Esophagus muscularis mucosa (tissue), 4 donors: ENCODE data around the gene PLAAT4. TPM values are rescaled to one million over a fixed set of nuclear protein-coding genes. Genes with fewer than 3 reads are reported as not detected.

Experiments used
- DNase-seq: peaks from one replicate; pipeline ENCODE4 v3.0.0-alpha.2; 2017; ENCODE audit errors: extremely low spot score
- H3K27ac ChIP-seq, 4 donors: fragments of 200-600 bp; sonication (generic); replicated peaks in 1 of 4; 1 replicate in 3 of 4; 2 replicates in 1 of 4; pipeline ENCODE4 v1.5.1; 2016 to 2019; ENCODE audit warnings: mild to moderate bottlenecking in 1 of 4
- H3K27me3 ChIP-seq, 4 donors: fragments of 200-600 bp; sonication (generic); one replicate each; pipeline versions ENCODE4 v1.5.1 to v1.6.0; 2016 to 2019
- H3K36me3 ChIP-seq, 4 donors: fragments of 200-600 bp; sonication (generic); one replicate each; pipeline ENCODE4 v1.5.1; 2016 to 2019
- H3K4me1 ChIP-seq, 4 donors: fragments of 200-600 bp; sonication (generic); one replicate each; pipeline ENCODE4 v1.5.1; 2016 to 2019
- H3K4me3 ChIP-seq, 4 donors: fragments of 200-600 bp; sonication (generic); 1 replicate in 2 of 4; 2 replicates in 2 of 4; pipeline ENCODE4 v1.5.1; 2016 to 2019; ENCODE audit warnings: mild to moderate bottlenecking in 4 of 4, moderate library complexity in 1 of 4
- H3K9me3 ChIP-seq, 4 donors: fragments of 200-600 bp; sonication (generic); 1 replicate in 3 of 4; 2 replicates in 1 of 4; pipeline ENCODE4 v1.5.1; 2016 to 2019
- EP300 ChIP-seq: sonication (generic); formaldehyde crosslinking; IDR thresholded peaks from one replicate; pipeline ENCODE4 v1.6.1; 2017; ENCODE audit warnings: antibody characterized with exemption
- POLR2A ChIP-seq: fragments of 450-650 bp; IDR thresholded peaks from one replicate; pipeline ENCODE4 v1.6.1; 2017; ENCODE audit warnings: antibody characterized with exemption, moderate library complexity, mild to moderate bottlenecking, low read depth
- POLR2AphosphoS5 ChIP-seq, 2 donors: sonication (generic); formaldehyde crosslinking; IDR thresholded peaks; one replicate each; pipeline ENCODE4 v1.6.1; 2017; ENCODE audit warnings: antibody characterized with exemption in 2 of 2
- WGBS: methylation state at CpG from one replicate; pipeline ENCODE4 v1.1.5; 2018; 5-methylcytosine and 5-hydroxymethylcytosine counted together
- intact Hi-C: fragments of 100-400 bp; cut with DNase I; formaldehyde crosslinking; loops from one replicate; pipeline ENCODE4 v1.15.1; 2023
- total RNA-seq, 4 donors: library from RNA; depleted of rRNA; stranded (reverse); fragments of >200 nt; gene quantifications; one replicate each; pipeline versions ENCODE4 v1.1.0 to v1.2.1, GENCODE V29; 2016
- TF ChIP-seq, protein P1 (sequence below), 3 experiments: fragments of 200-600 bp in 2 of 3; fragments of 450-650 bp in 1 of 3; sonication (generic) in 2 of 3; IDR thresholded peaks; one replicate each; pipeline ENCODE4 v1.5.1; 2017 to 2019; ENCODE audit warnings: antibody characterized with exemption in 3 of 3, mild to moderate bottlenecking in 2 of 3, moderate library complexity in 1 of 3

Gene PLAAT4, protein sequence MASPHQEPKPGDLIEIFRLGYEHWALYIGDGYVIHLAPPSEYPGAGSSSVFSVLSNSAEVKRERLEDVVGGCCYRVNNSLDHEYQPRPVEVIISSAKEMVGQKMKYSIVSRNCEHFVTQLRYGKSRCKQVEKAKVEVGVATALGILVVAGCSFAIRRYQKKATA
- total RNA-seq: 10 to 100 TPM in 3 of 4 donors, 1 to 10 TPM in 1; 9.1 to 28.0 (median 20.1) TPM

DNA sequence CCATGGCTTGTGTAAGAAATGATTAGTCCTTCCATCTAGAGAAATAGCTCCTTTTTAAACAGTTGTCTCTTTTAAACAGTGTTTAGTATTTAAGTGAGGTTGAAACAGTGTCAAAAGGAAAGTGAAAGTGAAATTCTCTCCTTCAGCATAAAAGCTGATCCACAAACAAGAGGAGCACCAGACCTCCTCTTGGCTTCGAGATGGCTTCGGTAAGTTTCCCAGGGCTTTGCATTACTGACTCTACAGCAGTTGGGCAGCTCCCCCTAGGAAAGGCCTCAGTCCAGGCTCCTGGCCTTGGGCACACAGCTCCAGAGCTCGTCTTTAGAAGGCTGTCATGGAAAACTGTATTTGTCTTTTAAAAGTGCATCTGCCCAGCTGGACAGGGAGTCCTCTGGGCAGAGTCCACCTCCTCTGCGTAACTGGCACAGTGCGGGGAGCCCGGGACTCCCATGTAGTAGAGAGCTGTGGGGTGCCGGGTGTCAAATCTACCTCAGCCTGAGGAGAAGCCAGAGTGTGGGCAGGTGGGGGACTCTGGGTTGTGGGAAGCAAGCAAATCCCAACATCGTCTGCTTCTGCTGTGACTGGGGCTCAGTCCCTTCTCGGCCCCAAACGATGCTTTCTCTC, at the start of gene PLAAT4:
Gene PLAAT4 (plus strand): TSS at position 140 of the 624 bp plus-strand sequence. CDS start 61 bp downstream, at position 201.
- H3K4me1 ChIP-seq: peaks cover 30 to 42% (median 31%) of the 10 kb centered on the region in 4 donors

DNA sequence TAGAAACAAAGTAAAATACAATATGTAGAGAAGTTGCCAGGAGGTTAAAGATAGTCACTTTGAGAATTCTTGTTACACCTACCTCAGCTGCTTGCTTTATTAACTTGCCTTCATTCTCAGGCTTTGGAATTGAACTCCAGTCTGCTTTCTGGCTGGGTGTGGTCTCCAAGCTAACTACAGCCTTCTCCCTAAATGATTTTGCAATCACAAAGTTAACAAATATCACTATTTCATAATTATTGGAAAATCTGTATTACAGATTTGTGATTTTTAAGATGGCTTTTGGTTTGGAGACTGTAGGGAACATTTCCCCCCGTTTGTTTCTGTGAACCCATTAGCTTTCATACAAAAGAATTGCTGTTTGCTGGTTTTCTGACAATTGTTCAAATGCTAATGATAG, 47.8 kb upstream of the PLAAT4 start:
- Histone ChIP-seq H3K4me1 (peaks cover 8 to 39% (median 32%) of the 10 kb centered on the region in 4 donors), H3K27me3 (no peaks in the 10 kb centered on the region), H3K27ac (peak overlapping the region in 3 of 4 donors; percentile 86 to 90 (median 88)), H3K36me3 (no peaks in the 10 kb centered on the region), H3K9me3 (peaks cover 0 to 17% (median 12%) of the 10 kb centered on the region in 4 donors), H3K4me3 (no peak overlapping the region)
- no peak for DNase-seq
- intact Hi-C loops: no loop called here
- TF ChIP-seq POLR2AphosphoS5 (IDR thresholded peaks at IDR 0.05) (no peak), EP300 (no peak)
- TF ChIP-seq, protein P1, sequence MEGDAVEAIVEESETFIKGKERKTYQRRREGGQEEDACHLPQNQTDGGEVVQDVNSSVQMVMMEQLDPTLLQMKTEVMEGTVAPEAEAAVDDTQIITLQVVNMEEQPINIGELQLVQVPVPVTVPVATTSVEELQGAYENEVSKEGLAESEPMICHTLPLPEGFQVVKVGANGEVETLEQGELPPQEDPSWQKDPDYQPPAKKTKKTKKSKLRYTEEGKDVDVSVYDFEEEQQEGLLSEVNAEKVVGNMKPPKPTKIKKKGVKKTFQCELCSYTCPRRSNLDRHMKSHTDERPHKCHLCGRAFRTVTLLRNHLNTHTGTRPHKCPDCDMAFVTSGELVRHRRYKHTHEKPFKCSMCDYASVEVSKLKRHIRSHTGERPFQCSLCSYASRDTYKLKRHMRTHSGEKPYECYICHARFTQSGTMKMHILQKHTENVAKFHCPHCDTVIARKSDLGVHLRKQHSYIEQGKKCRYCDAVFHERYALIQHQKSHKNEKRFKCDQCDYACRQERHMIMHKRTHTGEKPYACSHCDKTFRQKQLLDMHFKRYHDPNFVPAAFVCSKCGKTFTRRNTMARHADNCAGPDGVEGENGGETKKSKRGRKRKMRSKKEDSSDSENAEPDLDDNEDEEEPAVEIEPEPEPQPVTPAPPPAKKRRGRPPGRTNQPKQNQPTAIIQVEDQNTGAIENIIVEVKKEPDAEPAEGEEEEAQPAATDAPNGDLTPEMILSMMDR (IDR thresholded peaks at IDR 0.05): no peak
- 65% methylated on average over 1 of the region's 1 CpG for WGBS

More for the DNA sequence above, at the start of gene PLAAT4:
- H3K27me3 ChIP-seq: no peaks in the 10 kb centered on the region
- DNase-seq: no peak
- peaks cover 0 to 11% (median 0%) of the 10 kb centered on the region in 4 donors for H3K36me3 ChIP-seq
- TF ChIP-seq, protein P1 (IDR thresholded peaks at IDR 0.05): no peak
- TF ChIP-seq POLR2AphosphoS5 (IDR thresholded peaks at IDR 0.05): peak in 1 of 2 donors; percentile 44
- peak within 1 kb of the TSS; percentile 86 to 95 (median 93) for H3K27ac ChIP-seq
- peak within 1 kb of the TSS; percentile 49 to 63 (median 55) for H3K4me3 ChIP-seq
- intact Hi-C loops: no loop called here
- WGBS: 13% methylated on average over 5 of the region's 10 CpGs
- H3K9me3 ChIP-seq: no peaks in the 10 kb centered on the region

DNA sequence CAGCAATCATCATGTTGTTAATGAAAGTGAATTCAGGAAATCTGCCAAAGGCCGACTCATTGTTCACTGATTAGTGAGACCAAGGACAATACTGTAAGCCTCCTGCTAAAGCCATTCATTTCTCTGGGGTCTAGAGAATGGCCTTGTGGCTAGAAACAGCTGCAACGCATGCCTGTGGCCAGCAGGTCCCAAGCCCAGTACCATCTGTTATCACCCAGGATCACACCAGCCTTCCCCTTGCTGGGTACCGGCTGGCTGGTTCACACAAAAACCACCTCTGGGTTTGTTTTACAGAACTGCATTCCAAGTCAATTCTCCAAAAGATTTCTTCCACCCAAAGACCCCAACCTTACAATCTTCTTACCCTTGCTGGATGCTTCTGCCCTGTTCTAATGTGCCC, 46.7 kb upstream of the PLAAT4 start:
- intact Hi-C loops: no loop called here
- no peak for DNase-seq
- H3K27ac ChIP-seq: peak overlapping the region; percentile 83 to 90 (median 87)
- H3K36me3 ChIP-seq: no peaks in the 10 kb centered on the region
- WGBS: 53% methylated on average over 3 of the region's 3 CpGs
- no peaks in the 10 kb centered on the region for H3K27me3 ChIP-seq
- H3K4me1 ChIP-seq: peaks cover 8 to 44% (median 33%) of the 10 kb centered on the region in 4 donors
- peaks cover 0 to 16% (median 10%) of the 10 kb centered on the region in 4 donors for H3K9me3 ChIP-seq
- peak overlapping the region in 3 of 4 donors; percentile 64 to 68 (median 67) for H3K4me3 ChIP-seq
- TF ChIP-seq, protein P1 (IDR thresholded peaks at IDR 0.05): no peak
- TF ChIP-seq EP300 (no peak), POLR2AphosphoS5 (IDR thresholded peaks at IDR 0.05) (no peak), POLR2A (no peak)

DNA sequence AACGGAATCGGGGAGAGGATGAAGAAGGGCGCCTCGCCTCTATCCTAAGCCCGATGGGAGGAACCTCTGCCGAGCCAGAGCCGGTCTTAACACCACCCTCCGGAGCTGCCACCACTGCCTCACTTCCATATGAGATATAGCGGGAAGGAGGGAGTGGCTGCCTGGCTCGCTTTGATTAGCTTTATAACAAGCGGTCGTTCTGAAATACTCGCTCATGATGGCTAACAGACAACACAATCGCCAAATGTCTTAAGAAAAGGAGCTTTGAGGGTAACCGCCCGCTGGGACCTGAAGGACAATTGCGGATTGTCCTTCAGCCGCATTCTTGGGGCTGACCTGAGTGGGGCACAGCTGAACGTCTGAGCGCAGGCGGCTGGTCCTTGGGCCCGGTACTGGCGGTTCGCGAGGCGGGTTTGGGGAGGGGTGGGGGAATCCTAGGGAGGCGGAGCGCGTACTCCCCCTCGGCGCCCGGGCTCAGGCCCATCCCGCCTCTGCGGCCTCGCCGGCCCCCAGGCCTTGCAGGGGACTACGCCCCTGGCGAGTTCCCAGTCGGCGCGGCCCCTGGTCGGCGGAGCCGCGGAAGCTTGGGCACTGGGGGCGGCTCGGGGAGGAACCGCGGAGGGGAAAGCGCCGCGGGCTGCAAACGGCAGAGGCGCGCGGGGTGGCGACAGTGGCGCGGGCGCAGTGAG, 45.9 kb upstream of the PLAAT4 start, which contains the start of gene PLAAT5:
Gene PLAAT5 (minus strand): TSS at position 617 of the 689 bp plus-strand sequence. CDS start 133 bp downstream, at position 484.
- no peaks in the 10 kb centered on the region for H3K27me3 ChIP-seq
- intact Hi-C loops: no loop called here
- H3K27ac ChIP-seq: peak within 1 kb of the TSS; percentile 83 to 90 (median 87)
- no peaks in the 10 kb centered on the region for H3K36me3 ChIP-seq
- no peak for DNase-seq
- peaks cover 0 to 9% (median 3%) of the 10 kb centered on the region in 4 donors for H3K9me3 ChIP-seq
- WGBS: 11% methylated on average over 43 of the region's 60 CpGs
- TF ChIP-seq POLR2A (no peak), POLR2AphosphoS5 (IDR thresholded peaks at IDR 0.05) (peak in 1 of 2 donors; percentile 52)
- peak within 1 kb of the TSS; percentile 64 to 72 (median 68) for H3K4me3 ChIP-seq
- peaks cover 8 to 52% (median 38%) of the 10 kb centered on the region in 4 donors for H3K4me1 ChIP-seq

DNA sequence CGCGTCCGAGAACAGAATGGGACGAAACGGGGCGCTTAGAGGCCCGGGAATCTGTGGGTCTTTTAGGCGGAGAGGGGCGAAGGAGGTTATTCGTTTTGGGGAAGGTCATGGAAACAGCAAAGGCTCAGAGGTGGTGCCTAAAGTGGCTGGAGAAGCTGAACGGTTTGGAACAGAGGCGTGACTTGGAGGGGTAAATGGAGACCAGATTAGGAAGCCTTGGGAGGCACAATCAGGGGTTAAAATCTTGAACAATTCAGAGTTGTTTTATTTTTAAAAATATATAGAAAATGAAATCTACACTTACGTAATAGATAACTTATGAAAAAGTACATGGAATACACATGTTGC, 45.4 kb upstream of the PLAAT4 start:
- DNase-seq: no peak
- Histone ChIP-seq H3K4me1 (peaks cover 8 to 53% (median 38%) of the 10 kb centered on the region in 4 donors), H3K4me3 (peak overlapping the region; percentile 64 to 72 (median 68)), H3K9me3 (peaks cover 0 to 4% (median 0%) of the 10 kb centered on the region in 4 donors), H3K27ac (peak overlapping the region; percentile 83 to 90 (median 87)), H3K36me3 (no peaks in the 10 kb centered on the region), H3K27me3 (no peaks in the 10 kb centered on the region)
- TF ChIP-seq, protein P1 (IDR thresholded peaks at IDR 0.05): no peak
- TF ChIP-seq EP300 (no peak), POLR2A (no peak), POLR2AphosphoS5 (IDR thresholded peaks at IDR 0.05) (no peak)
- 2% methylated on average over 13 of the region's 13 CpGs for WGBS
- intact Hi-C loops: no loop called here
